CD4-positive, alpha-beta T cell treated with Interleukin-2 at 100 ng/mL for 4 hours (primary cell): ENCODE measurements around the gene FARP1.

ENCODE experiments used
- DNase-seq: peaks from one replicate; pipeline ENCODE4 v3.0.0-alpha.2; 2020; ENCODE audit warnings: low spot score

Gene FARP1

DNA sequence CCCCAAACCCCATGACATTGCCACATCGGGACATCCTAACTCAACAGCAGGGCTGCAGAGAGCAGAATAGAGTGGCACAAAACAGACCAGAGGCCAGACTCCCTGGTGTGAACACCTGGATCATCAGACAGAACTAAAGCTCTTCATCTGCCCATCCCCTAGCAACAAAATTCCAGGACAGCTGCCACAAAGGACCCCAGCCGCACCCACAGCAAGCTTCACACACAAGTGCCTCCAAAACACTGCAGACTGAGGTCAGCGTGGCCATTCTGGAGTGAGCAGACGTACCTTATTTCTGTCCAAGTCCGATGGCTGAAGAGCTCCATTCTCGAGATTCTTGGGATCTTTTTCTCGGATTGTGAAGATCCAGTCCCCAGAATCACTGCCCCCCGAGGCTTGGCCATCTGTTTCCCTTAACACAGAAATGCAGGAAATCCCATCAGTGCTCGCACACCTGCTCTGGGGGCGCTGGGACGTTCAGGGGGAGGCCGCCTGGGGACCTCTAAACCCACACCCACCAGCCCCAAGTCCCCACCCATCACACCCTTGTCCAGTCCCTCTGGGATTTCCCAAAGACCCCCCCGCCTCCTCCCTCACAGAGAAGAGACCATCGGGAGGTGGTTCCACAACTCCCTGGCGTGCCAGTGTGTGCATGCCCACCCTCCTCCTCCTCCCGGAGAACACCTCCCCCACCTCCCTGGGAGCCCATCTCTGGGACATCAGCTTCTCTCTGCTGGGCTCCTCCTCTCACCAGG is 318.8 kb downstream of the FARP1 start:
- no peak for DNase-seq

GRCh38 chr13:98462241-98462882 is 319.5 kb downstream of the FARP1 start:
- DNase-seq, result no peak

- no peak for DNase-seq
Observed at GRCh38 chr13:98462946-98463345, 320.1 kb downstream of the FARP1 start.

DNA sequence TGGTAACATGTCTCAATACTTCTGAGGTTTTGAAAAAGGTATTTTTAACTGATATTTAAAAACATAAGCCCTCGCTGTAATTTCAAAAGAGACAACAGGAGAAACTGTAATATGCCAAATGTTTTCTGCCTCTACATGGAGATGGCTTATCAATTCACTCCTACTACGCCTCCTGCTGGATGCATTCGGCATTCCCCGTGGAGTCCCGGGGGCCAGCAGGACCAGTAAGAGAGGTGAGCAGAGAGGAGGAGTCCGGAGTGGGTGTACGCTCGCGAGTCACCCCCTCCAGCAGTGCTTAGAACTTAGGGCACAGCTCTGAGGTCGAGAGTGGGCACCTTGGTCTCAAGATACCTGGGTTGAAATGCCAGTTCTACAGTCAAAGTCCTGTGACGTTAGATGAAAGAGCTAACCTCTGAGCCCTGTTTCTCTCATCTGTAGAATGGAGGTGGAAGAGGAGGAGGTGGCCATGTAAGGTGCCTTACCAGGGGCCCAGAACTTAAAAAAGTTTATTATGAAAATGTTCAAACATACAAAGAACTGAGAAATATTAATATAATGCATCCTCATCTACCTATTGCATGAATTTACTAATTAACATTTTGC is 323.8 kb downstream of the FARP1 start:
- peak; percentile 41 for DNase-seq

DNA sequence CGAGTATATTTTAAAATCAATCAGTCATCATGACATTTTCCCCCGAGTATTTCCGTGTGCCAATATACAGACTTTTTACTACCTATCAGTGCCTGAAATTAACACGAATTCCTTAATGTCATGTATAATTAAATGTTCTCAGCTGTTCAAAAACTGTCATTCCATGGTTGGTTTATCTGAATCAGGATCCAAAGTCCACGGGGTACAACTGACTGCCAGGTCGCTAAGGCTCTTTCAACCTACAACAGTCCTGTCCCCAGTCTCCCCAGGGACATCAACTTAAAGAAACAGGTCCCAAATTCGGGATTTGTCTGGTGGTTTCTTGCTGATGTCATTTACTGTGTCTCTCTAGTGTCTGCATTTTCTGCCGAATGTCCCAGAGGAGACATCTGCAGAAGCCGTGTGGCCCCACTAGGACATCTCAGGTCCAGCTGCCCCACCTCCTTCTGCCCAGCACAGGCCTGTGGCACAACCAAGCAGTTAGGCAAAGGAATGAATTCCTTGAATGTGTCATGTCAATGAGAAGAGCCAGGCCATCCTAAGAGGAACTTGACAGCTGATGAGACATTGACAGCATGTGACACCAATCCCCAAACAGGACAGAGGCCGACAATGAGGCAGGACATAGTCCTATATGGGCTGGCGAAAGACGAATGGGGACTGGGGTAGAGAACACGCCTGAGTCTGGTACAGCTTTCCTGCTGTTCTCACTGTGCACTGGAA is 324.5 kb downstream of the FARP1 start:
- no peak for DNase-seq

- DNase-seq, result no peak
Observed at GRCh38 chr13:98468361-98468760, 325.5 kb downstream of the FARP1 start.

GRCh38 chr13:98468929-98469328 is 326.0 kb downstream of the FARP1 start:
- DNase-seq, result no peak

- DNase-seq, result no peak
Observed at GRCh38 chr13:98470920-98471319, 328.0 kb downstream of the FARP1 start.

- DNase-seq, result no peak
Observed at GRCh38 chr13:98471934-98472333, 329.0 kb downstream of the FARP1 start.

GRCh38 chr13:98473135-98473787 is 330.4 kb downstream of the FARP1 start:
- DNase-seq, result no peak

DNA sequence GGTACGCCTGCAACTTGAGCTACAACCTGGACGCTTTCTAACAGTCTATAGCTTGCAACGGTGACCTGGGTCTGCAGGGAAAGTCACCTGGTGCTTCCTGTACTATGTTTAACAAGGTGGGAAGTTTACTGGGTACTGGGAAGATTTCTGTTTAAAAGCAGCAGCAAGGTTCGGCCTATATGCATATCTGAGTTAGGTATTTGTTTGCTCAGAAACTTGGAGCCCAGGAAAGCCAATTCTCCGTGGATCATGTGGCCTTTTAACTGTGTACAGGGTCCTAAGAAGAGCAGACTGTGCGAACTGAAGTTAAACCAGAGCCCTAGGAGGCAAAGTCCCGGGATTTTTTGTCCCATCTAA is 330.9 kb downstream of the FARP1 start:
- no peak for DNase-seq

GRCh38 chr13:98474292-98474691 is 331.4 kb downstream of the FARP1 start:
- no peak for DNase-seq

- DNase-seq, result no peak
Observed at GRCh38 chr13:98474761-98475160, 331.9 kb downstream of the FARP1 start.

- no peak for DNase-seq
Observed at GRCh38 chr13:98475522-98475921, 332.6 kb downstream of the FARP1 start.

GRCh38 chr13:98476106-98476505 is 333.2 kb downstream of the FARP1 start:
- no peak for DNase-seq

GRCh38 chr13:98476538-98476966 is 333.7 kb downstream of the FARP1 start:
- peak; percentile 91 for DNase-seq

GRCh38 chr13:98478189-98479129 is 335.6 kb downstream of the FARP1 start:
- peak; percentile 33 for DNase-seq

DNA sequence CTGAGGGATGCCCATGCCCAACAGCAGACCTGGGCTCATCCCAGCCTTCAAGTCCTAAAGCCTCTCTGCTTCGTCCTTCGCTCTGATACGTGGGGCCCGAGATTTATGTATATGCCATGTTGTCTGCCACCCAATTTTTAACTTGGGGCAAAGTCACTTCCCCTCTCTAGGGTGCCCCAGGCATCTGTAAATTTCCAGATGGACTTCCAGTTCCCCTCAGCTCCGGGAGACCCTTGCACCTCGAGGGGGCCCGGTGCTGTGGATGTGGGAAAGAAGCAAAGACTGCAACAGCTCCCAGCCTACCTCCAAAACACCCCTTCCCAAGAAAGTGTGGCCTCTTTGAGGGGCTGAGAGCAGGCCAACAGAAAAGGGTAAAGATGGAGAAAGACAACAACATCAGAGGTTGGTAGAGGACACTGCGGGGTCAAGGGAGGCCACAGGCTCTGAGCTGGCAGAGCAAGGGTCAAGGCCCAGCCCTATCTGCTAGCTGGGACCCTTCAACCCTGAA is 336.7 kb downstream of the FARP1 start:
- DNase-seq, result no peak

DNA sequence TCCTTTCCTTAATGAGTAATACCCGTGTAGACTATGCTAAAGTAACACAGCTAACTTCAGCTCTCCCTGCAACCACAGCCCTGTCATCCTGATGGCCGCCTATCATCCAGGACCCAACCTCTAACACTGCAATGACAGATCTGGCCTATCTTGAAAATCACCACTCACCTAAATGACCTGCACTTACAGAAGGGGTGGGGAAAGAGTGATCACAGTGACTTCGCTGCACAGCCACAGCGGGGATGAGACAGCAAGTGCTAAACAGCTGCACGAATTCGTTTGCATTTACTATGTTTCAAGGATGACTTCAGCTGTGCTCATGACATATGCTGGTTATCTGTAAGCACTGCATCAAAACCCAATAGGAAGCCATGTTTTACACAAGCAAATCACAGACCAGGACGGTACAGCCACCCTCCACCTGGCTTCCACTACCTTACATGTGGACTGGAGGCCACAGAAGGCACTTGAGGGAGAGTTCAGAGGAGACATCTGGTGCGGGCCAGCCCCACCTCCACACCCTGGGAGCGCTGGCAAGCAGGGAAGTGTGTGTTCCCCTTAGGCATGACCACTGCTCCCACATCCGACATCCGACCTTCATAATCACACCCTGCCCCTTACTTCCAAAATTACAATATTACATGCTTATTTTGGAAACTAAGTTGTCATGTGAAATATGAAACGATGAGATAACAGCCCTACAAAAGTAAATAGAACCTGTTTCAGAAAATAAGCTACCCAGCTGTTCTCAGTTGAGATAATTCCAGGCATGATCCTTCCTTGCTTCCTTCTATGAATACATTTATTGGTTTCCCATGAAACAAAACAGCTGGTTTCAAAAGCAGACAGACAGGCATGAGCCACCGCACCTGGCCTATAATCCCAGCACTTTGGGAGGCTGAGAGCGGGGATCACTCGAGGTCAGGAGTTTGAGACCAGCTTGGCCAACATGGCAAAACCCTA is 338.3 kb downstream of the FARP1 start:
- peak; percentile 49 for DNase-seq
